ENCODE results near the gene ADK. TPM values are rescaled to one million over a fixed set of nuclear protein-coding genes. Genes with fewer than 3 reads are reported as not detected.

Gene ADK
- total RNA-seq, 4 donors from 2014 or later, result 15.9 to 28.8 (median 23.3) TPM

- peaks cover 11 to 29% of the 10 kb centered on the region in 2 donors for H3K4me1 ChIP-seq
- in situ Hi-C loops (cut with MboI; ENCODE audit: low sequenced_read_pairs in 4 of 4), result no loop called here
- intact Hi-C loops (cut with DNase I; ENCODE audit: low total_unique reads), result no loop called here
These were observed 9.0 kb downstream of the ADK start for GRCh38 chr10:74160013-74160412.

DNA sequence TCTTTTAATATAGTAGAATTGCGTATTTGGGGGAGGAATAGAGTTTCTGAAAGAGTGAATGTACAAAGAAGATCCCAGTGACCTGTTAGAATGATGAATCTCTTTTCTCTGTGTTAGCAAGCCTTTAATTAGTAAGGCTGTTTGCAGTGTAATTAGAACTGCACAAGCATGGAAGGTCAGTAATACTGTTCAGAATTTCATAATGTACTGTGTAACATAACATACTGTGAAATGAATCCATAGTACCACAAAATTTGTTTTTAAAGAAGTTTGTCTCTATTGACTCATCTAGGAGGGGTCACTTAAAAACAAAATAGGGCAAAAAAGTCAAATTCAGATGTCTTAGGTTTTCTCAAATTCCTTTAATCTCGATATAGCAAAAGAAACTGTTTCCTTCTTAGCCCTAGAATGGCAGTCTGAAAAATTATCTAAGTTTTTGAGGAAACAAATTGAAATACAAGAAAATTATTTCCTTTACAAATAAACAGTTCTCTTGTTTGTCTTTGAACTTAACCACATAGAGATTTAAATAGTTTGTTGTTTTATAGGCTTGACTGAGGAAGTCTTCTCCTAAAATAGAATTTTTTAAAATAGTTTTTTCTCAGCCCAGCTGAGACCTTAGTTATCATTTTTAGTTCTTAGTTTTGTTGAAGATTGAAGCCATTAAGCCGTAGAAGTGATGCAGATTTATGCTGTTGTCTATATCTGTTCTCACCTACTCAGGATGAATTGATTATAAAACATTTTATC is 12.5 kb downstream of the ADK start:
- H3K36me3 ChIP-seq, result no peaks in the 10 kb centered on the region
- intact Hi-C loops (cut with DNase I; ENCODE audit: low total_unique reads), result no loop called here
- no peaks in the 10 kb centered on the region for H3K9me3 ChIP-seq
- H3K27me3 ChIP-seq, result no peaks in the 10 kb centered on the region
- ATAC-seq (no peak), DNase-seq (no peak)
- in situ Hi-C loops (cut with MboI; ENCODE audit: low sequenced_read_pairs in 4 of 4), result no loop called here
- H3K4me1 ChIP-seq, result peaks cover 0 to 8% of the 10 kb centered on the region in 2 donors
- H3K4me3 ChIP-seq, result no peak overlapping the region
- TF ChIP-seq CTCF (IDR thresholded peaks at IDR 0.05 in 4 of 5, conservative IDR thresholded peaks at IDR 0.05 in 1 of 5) (no peak), POLR2A (IDR thresholded peaks at IDR 0.05) (no peak)
- H3K27ac ChIP-seq, result no peak overlapping the region

More at GRCh38 chr10:74160013-74160412, 9.0 kb downstream of the ADK start:
- H3K9me3 ChIP-seq, result no peaks in the 10 kb centered on the region
- no peak overlapping the region for H3K27ac ChIP-seq
- no peaks in the 10 kb centered on the region for H3K27me3 ChIP-seq
- no peak for DNase-seq
- TF ChIP-seq CTCF (IDR thresholded peaks at IDR 0.05 in 4 of 5, conservative IDR thresholded peaks at IDR 0.05 in 1 of 5), result no peak
- no peak for TF ChIP-seq POLR2A (IDR thresholded peaks at IDR 0.05)
- H3K4me3 ChIP-seq, result no peak overlapping the region
- no peaks in the 10 kb centered on the region for H3K36me3 ChIP-seq
- no peak for ATAC-seq

DNA sequence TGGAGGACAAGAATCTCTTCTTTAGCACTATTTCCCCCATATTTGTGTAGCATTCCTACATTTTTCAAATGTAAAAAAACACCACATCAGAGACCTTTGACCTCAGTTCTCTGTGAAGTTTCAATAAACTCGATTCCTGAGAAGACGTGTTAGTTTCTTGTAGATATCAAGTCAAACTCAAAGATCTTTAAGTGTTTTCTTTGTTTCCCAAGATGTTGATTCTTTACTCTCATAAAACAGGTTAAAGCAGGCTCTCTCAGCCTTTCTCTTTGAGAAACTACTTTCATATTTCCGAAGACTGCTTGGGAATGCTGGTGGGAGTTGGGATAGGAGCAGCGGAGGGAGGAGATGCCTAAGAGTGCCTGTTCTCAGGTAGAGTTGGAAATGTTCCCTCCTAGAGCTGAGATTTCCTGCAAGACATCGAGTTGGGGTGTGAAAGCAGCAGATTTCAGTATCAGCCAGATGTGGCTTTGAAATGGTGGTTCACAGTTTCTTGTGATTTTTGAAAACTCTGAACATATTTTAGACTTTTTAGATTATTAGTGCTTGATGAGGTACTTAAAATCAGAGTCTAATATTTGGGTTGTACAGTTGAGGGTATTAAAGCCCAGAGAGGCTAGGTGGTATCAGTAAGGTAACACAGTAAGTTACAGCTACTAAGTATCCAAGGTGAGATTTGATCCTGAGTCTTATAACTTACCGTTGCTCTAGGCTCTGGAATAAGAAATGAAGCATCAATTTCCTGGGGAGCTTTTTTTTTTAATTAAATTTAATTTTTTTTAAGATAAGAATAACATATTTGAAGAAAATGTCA is 13.9 kb downstream of the ADK start:
- peaks cover 0 to 3% of the 10 kb centered on the region in 2 donors for H3K4me1 ChIP-seq
- no peaks in the 10 kb centered on the region for H3K27me3 ChIP-seq
- H3K9me3 ChIP-seq, result no peaks in the 10 kb centered on the region
- in situ Hi-C loops (cut with MboI; ENCODE audit: low sequenced_read_pairs in 4 of 4), result no loop called here
- H3K4me3 ChIP-seq, result no peak overlapping the region
- TF ChIP-seq CTCF (IDR thresholded peaks at IDR 0.05 in 4 of 5, conservative IDR thresholded peaks at IDR 0.05 in 1 of 5) (no peak), POLR2A (IDR thresholded peaks at IDR 0.05) (no peak)
- no peak for ATAC-seq
- intact Hi-C loops (cut with DNase I; ENCODE audit: low total_unique reads), result no loop called here
- H3K27ac ChIP-seq, result no peak overlapping the region
- no peak for DNase-seq
- no peaks in the 10 kb centered on the region for H3K36me3 ChIP-seq

GRCh38 chr10:74165530-74165901 is 14.5 kb downstream of the ADK start:
- Histone ChIP-seq H3K27me3 (no peaks in the 10 kb centered on the region), H3K4me3 (no peak overlapping the region), H3K4me1 (no peaks in the 10 kb centered on the region), H3K27ac (no peak overlapping the region), H3K9me3 (no peaks in the 10 kb centered on the region), H3K36me3 (no peaks in the 10 kb centered on the region)
- no peak for DNase-seq
- intact Hi-C loops (cut with DNase I; ENCODE audit: low total_unique reads), result no loop called here
- no peak for TF ChIP-seq POLR2A (IDR thresholded peaks at IDR 0.05)
- TF ChIP-seq CTCF (IDR thresholded peaks at IDR 0.05 in 4 of 5, conservative IDR thresholded peaks at IDR 0.05 in 1 of 5), result no peak
- ATAC-seq, result no peak
- in situ Hi-C loops (cut with MboI; ENCODE audit: low sequenced_read_pairs in 4 of 4), result no loop called here
